Glutamatergic neuron (in vitro differentiated cells): ENCODE measurements around the gene TGFBRAP1. TPM values are rescaled to one million over a fixed set of nuclear protein-coding genes. Genes with fewer than 3 reads are reported as not detected.

ENCODE experiments used
- DNase-seq: peaks from one replicate; pipeline ENCODE4 v3.0.0; 2022
- H3K27ac Mint-ChIP-seq: one replicate; pipeline ENCODE4 v1.8.0; 2020; ENCODE audit warnings: mild to moderate bottlenecking, mixed read lengths, inconsistent platforms; ENCODE audit not compliant: unreplicated experiment
- H3K27me3 Mint-ChIP-seq: one replicate; pipeline ENCODE4 v1.8.0; 2020; ENCODE audit warnings: mild to moderate bottlenecking, moderate library complexity, mixed read lengths, inconsistent platforms; ENCODE audit not compliant: unreplicated experiment
- H3K36me3 Mint-ChIP-seq: one replicate; pipeline ENCODE4 v1.8.0; 2020; ENCODE audit warnings: mild to moderate bottlenecking, mixed read lengths, inconsistent platforms; ENCODE audit not compliant: unreplicated experiment
- H3K4me1 Mint-ChIP-seq: one replicate; pipeline ENCODE4 v1.8.0; 2020; ENCODE audit warnings: mild to moderate bottlenecking, low read depth, mixed read lengths, inconsistent platforms; ENCODE audit not compliant: unreplicated experiment
- H3K4me3 Mint-ChIP-seq: one replicate; pipeline ENCODE4 v1.8.0; 2020; ENCODE audit warnings: mild to moderate bottlenecking, mixed read lengths, inconsistent platforms; ENCODE audit not compliant: unreplicated experiment
- H3K9me3 Mint-ChIP-seq: one replicate; pipeline ENCODE4 v1.8.0; 2020; ENCODE audit warnings: mild to moderate bottlenecking, moderate library complexity, mixed read lengths, inconsistent platforms; ENCODE audit not compliant: unreplicated experiment
- long read RNA-seq: library from polyadenylated mRNA; unstranded; transcript quantifications from one replicate; pipeline ENCODE4 v2.0.0, GENCODE V29; 2020; ENCODE audit not compliant: unreplicated experiment
- total RNA-seq: library from RNA; stranded (reverse); fragmentation: NEBNext Ultra II Directional; extraction: Animal tissue kit (Norgen Biotek cat#: 25700); gene quantifications from one replicate; pipeline ENCODE4 v1.2.1, GENCODE V29; 2021; ENCODE audit not compliant: unreplicated experiment
- TF ChIP-seq, protein P1 (sequence below): fragments of 200-600 bp; sonication (generic); IDR thresholded peaks from one replicate; pipeline ENCODE4 v1.5.0; 2021; ENCODE audit not compliant: partially characterized antibody, unreplicated experiment

The TGFBRAP1 gene
- 14.9 TPM for total RNA-seq
- long read RNA-seq, partial matches to known transcripts: 0 of 1 reads
- long read RNA-seq, other reads (novel, unspliced or antisense): 1 of 1 reads

GRCh38 chr2:105329561-105330495, at the start of gene TGFBRAP1:
TSS of gene TGFBRAP1 (minus strand) at chr2:105329735. CDS start at chr2:105308301, 21,434 bp downstream.
- Mint-ChIP-seq H3K27me3 (peaks cover 1% of the 10 kb centered on the region), H3K9me3 (peaks cover 2% of the 10 kb centered on the region), H3K27ac (peak within 1 kb of the TSS; percentile 41), H3K4me3 (peak within 1 kb of the TSS; percentile 92), H3K4me1 (peaks cover 5% of the 10 kb centered on the region), H3K36me3 (no peaks in the 10 kb centered on the region)
- TF ChIP-seq, protein P1, sequence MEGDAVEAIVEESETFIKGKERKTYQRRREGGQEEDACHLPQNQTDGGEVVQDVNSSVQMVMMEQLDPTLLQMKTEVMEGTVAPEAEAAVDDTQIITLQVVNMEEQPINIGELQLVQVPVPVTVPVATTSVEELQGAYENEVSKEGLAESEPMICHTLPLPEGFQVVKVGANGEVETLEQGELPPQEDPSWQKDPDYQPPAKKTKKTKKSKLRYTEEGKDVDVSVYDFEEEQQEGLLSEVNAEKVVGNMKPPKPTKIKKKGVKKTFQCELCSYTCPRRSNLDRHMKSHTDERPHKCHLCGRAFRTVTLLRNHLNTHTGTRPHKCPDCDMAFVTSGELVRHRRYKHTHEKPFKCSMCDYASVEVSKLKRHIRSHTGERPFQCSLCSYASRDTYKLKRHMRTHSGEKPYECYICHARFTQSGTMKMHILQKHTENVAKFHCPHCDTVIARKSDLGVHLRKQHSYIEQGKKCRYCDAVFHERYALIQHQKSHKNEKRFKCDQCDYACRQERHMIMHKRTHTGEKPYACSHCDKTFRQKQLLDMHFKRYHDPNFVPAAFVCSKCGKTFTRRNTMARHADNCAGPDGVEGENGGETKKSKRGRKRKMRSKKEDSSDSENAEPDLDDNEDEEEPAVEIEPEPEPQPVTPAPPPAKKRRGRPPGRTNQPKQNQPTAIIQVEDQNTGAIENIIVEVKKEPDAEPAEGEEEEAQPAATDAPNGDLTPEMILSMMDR: no peak
- DNase-seq: peak; percentile 69

DNA sequence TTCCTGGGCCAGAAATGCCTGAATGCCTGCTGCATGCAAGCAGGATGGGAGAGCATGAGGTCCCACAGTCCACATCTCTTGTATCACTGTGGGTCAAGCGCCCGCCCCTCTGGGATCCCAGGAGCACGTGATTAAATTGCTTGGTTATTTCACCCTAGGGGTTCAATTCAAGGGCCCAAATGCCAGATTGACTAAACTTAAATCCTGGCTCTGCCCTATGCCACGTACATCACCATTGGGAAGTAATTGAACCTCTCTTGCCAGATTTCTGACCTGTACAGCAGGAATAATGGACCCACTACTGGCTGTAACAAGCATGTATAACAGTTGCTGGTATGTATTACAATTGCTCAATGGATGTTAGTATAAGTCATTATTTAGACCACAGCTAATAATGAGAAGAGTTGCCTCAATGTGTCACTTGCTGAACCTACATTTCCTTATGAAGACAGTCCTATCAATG, 49.4 kb upstream of the TGFBRAP1 start:
- Mint-ChIP-seq H3K36me3 (no peaks in the 10 kb centered on the region), H3K27me3 (peaks cover 2% of the 10 kb centered on the region), H3K9me3 (no peaks in the 10 kb centered on the region), H3K27ac (no peak overlapping the region), H3K4me3 (no peak overlapping the region), H3K4me1 (peaks cover 5% of the 10 kb centered on the region)
- TF ChIP-seq, protein P1: no peak
- DNase-seq: no peak

GRCh38 chr2:105378276-105378840, 48.8 kb upstream of the TGFBRAP1 start:
- Mint-ChIP-seq H3K4me1 (peaks cover 5% of the 10 kb centered on the region), H3K4me3 (no peak overlapping the region), H3K27ac (no peak overlapping the region), H3K36me3 (no peaks in the 10 kb centered on the region), H3K27me3 (peaks cover 2% of the 10 kb centered on the region), H3K9me3 (no peaks in the 10 kb centered on the region)
- DNase-seq: no peak
- TF ChIP-seq, protein P1: no peak

DNA sequence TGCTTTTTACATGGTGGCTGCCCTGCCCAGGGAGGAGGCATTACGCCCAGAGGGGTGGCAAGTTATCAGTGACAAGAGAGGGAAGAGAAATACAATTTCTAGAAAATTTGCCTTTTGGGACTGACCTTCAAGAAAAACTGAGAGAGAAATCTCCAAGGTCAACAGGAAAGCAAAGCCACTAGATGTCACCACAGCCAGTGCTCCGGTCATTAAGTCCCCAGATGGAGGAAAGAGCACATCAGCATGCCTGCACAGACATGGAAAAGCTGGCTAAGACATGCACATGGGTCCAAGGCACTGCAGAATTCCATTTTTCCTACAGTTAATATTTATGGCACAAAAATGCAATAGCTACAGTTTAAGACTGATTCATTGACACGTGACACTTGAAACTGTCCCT, 48.3 kb upstream of the TGFBRAP1 start:
- no peak overlapping the region for H3K27ac Mint-ChIP-seq
- H3K27me3 Mint-ChIP-seq: peaks cover 2% of the 10 kb centered on the region

More for the DNA sequence above, 48.3 kb upstream of the TGFBRAP1 start:
- Mint-ChIP-seq H3K4me1 (peaks cover 5% of the 10 kb centered on the region), H3K4me3 (peak overlapping the region; percentile 47), H3K36me3 (no peaks in the 10 kb centered on the region), H3K9me3 (no peaks in the 10 kb centered on the region)
- TF ChIP-seq, protein P1: no peak
- DNase-seq: no peak
